GM23338 (cell line): ENCODE results near the gene RAB22A. TPM values are rescaled to one million over a fixed set of nuclear protein-coding genes. Genes with fewer than 3 reads are reported as not detected.

ENCODE experiments used
- ATAC-seq: fragments of 200-7000 bp; cut with Tn5 transposase; 3 replicates; pipeline ENCODE4 v1.9.1; 2020
- DNase-seq: peaks from one replicate; pipeline ENCODE4 v3.0.0-alpha.2; 2015; ENCODE audit warnings: low spot score
- H2AFZ ChIP-seq: fragments of 200-600 bp; sonication (generic); 2 replicates; pipeline ENCODE4 v1.8.0; 2016; ENCODE audit warnings: antibody characterized with exemption, mild to moderate bottlenecking, moderate library complexity
- H3F3A ChIP-seq: fragments of 200-600 bp; sonication (generic); replicated peaks from 2 replicates; pipeline ENCODE4 v1.8.0; 2017; ENCODE audit warnings: antibody characterized with exemption, mixed run types, low read depth
- H3K27ac ChIP-seq: fragments of 200-600 bp; sonication (generic); 2 replicates; pipeline ENCODE4 v1.6.1; 2016; ENCODE audit warnings: low read depth
- H3K27me3 ChIP-seq: fragments of 200-600 bp; sonication (generic); 2 replicates; pipeline ENCODE4 v1.8.0; 2016; ENCODE audit warnings: mild to moderate bottlenecking, mixed run types, moderate library complexity; ENCODE audit not compliant: insufficient read depth
- H3K36me3 ChIP-seq: fragments of 200-600 bp; sonication (generic); 2 replicates; pipeline ENCODE4 v1.8.0; 2016; ENCODE audit warnings: mild to moderate bottlenecking; ENCODE audit not compliant: insufficient read depth
- H3K4me1 ChIP-seq: fragments of 200-600 bp; sonication (generic); 2 replicates; pipeline ENCODE4 v1.8.0; 2016; ENCODE audit warnings: mild to moderate bottlenecking, moderate library complexity; ENCODE audit not compliant: insufficient read depth
- H3K4me2 ChIP-seq: fragments of 200-600 bp; sonication (generic); 2 replicates; pipeline ENCODE4 v1.7.1; 2017; ENCODE audit warnings: mixed run types
- H3K4me3 ChIP-seq: fragments of 200-600 bp; sonication (generic); 2 replicates; pipeline ENCODE4 v1.6.1; 2016; ENCODE audit warnings: mixed run types
- H3K79me2 ChIP-seq: fragments of 200-600 bp; sonication (generic); replicated peaks from 2 replicates; pipeline ENCODE4 v1.8.0; 2017; ENCODE audit warnings: mild to moderate bottlenecking; ENCODE audit not compliant: insufficient read depth
- H3K9me2 ChIP-seq: fragments of 200-600 bp; sonication (generic); 2 replicates; pipeline ENCODE4 v1.8.0; 2017; ENCODE audit not compliant: insufficient read depth
- H4K20me1 ChIP-seq: fragments of 200-600 bp; sonication (generic); replicated peaks from 2 replicates; pipeline ENCODE4 v1.8.0; 2017; ENCODE audit warnings: mild to moderate bottlenecking; ENCODE audit not compliant: insufficient read depth
- H3K27ac Mint-ChIP-seq: 2 replicates; pipeline ENCODE4 v1.8.0; 2020; ENCODE audit warnings: inconsistent platforms, mild to moderate bottlenecking, moderate library complexity, mixed read lengths
- H3K27me3 Mint-ChIP-seq: 3 replicates; pipeline ENCODE4 v1.8.0; 2022; ENCODE audit warnings: low read depth, mild to moderate bottlenecking, moderate library complexity, mixed read lengths, inconsistent platforms; ENCODE audit not compliant: insufficient read depth, poor library complexity
- H3K36me3 Mint-ChIP-seq: 3 replicates; pipeline ENCODE4 v1.8.0; 2021; ENCODE audit warnings: low read depth, mild to moderate bottlenecking, inconsistent platforms, moderate library complexity, mixed read lengths
- H3K4me1 Mint-ChIP-seq: 3 replicates; pipeline ENCODE4 v1.8.0; 2020; ENCODE audit warnings: mild to moderate bottlenecking, inconsistent platforms, mixed read lengths
- H3K4me3 Mint-ChIP-seq: 3 replicates; pipeline ENCODE4 v1.8.0; 2021; ENCODE audit warnings: moderate library complexity, mild to moderate bottlenecking, inconsistent platforms, mixed read lengths
- H3K9me3 Mint-ChIP-seq: 3 replicates; pipeline ENCODE4 v1.8.0; 2020; ENCODE audit warnings: moderate library complexity, mild to moderate bottlenecking, inconsistent platforms, mixed read lengths
- CREB1 ChIP-seq: fragments of 250-450 bp; sonication (Bioruptor Pico); IDR thresholded peaks from 2 replicates; pipeline ENCODE4 v1.5.0; 2020; ENCODE audit warnings: low read depth, mild to moderate bottlenecking, moderate library complexity
- EZH2 ChIP-seq: fragments of 200-600 bp; sonication (generic); IDR thresholded peaks from one replicate; pipeline ENCODE4 v1.8.0; 2017; ENCODE audit warnings: antibody characterized with exemption, mild to moderate bottlenecking, low read depth; ENCODE audit not compliant: unreplicated experiment
- EZH2phosphoT487 ChIP-seq: fragments of 200-600 bp; sonication (generic); IDR thresholded peaks from one replicate; pipeline ENCODE4 v1.8.1; 2018; ENCODE audit warnings: antibody characterized with exemption; ENCODE audit not compliant: unreplicated experiment
- JUNB ChIP-seq: IDR thresholded peaks from one replicate; pipeline ENCODE4 v1.6.1; 2016; ENCODE audit warnings: antibody characterized with exemption; ENCODE audit not compliant: unreplicated experiment
- NANOG ChIP-seq: IDR thresholded peaks from 2 replicates; pipeline ENCODE4 v1.6.1; 2016; ENCODE audit warnings: antibody characterized with exemption, borderline replicate concordance
- POLR2AphosphoS5 ChIP-seq: IDR thresholded peaks from 2 replicates; pipeline ENCODE4 v1.6.1; 2016; ENCODE audit warnings: antibody characterized with exemption, low read depth
- STAT1 ChIP-seq: IDR thresholded peaks from one replicate; pipeline ENCODE4 v1.6.1; 2016; ENCODE audit warnings: antibody characterized with exemption; ENCODE audit not compliant: unreplicated experiment
- ZNF114 ChIP-seq: fragments of 250-450 bp; sonication (Bioruptor Pico); IDR thresholded peaks from 2 replicates; pipeline ENCODE4 v1.5.0; 2020; ENCODE audit warnings: mild to moderate bottlenecking, moderate library complexity
- ZNF331 ChIP-seq: fragments of 250-450 bp; sonication (Bioruptor Pico); IDR thresholded peaks from 2 replicates; pipeline ENCODE4 v1.5.0; 2020; ENCODE audit warnings: low read depth, mild to moderate bottlenecking, moderate library complexity
- polyA plus RNA-seq: library from polyadenylated mRNA; unstranded; fragments of >200 nt; fragmentation: Nextera tagmentation; extraction: Ambion mirVana; gene quantifications from 2 replicates; pipeline ENCODE4 v1.2.1, GENCODE V29; 2016
- total RNA-seq: library from RNA; depleted of rRNA; stranded (reverse); fragments of >200 nt; shearing (Covaris generic); gene quantifications from 2 replicates; pipeline ENCODE4 v1.2.3, GENCODE V29; 2014
- TF ChIP-seq, protein P1 (sequence below): IDR thresholded peaks from 2 replicates; pipeline ENCODE4 v1.6.1; 2016; ENCODE audit warnings: antibody characterized with exemption
- TF ChIP-seq, protein P2 (sequence below), 2 experiments: fragments of 200-600 bp in 1 of 2; sonication (generic) in 1 of 2; conservative IDR thresholded peaks; 2 replicates each; pipeline versions ENCODE4 v1.5.1 to v1.6.1; 2016 to 2017; ENCODE audit warnings: antibody characterized with exemption in 2 of 2, low read depth in 2 of 2, mild to moderate bottlenecking in 2 of 2, moderate library complexity in 1 of 2
- TF ChIP-seq, protein P3 (sequence below): fragments of 250-450 bp; sonication (Bioruptor Pico); IDR thresholded peaks from 2 replicates; pipeline ENCODE4 v1.5.0; 2020; ENCODE audit warnings: mild to moderate bottlenecking, moderate library complexity
- TF ChIP-seq, protein P4 (sequence below): IDR thresholded peaks from one replicate; pipeline ENCODE4 v1.6.1; 2018; ENCODE audit warnings: antibody characterized with exemption; ENCODE audit not compliant: unreplicated experiment

Gene RAB22A
- total and polyA plus RNA-seq, 2 experiments from 2014 or later, result 3.3 to 6.8 TPM

DNA sequence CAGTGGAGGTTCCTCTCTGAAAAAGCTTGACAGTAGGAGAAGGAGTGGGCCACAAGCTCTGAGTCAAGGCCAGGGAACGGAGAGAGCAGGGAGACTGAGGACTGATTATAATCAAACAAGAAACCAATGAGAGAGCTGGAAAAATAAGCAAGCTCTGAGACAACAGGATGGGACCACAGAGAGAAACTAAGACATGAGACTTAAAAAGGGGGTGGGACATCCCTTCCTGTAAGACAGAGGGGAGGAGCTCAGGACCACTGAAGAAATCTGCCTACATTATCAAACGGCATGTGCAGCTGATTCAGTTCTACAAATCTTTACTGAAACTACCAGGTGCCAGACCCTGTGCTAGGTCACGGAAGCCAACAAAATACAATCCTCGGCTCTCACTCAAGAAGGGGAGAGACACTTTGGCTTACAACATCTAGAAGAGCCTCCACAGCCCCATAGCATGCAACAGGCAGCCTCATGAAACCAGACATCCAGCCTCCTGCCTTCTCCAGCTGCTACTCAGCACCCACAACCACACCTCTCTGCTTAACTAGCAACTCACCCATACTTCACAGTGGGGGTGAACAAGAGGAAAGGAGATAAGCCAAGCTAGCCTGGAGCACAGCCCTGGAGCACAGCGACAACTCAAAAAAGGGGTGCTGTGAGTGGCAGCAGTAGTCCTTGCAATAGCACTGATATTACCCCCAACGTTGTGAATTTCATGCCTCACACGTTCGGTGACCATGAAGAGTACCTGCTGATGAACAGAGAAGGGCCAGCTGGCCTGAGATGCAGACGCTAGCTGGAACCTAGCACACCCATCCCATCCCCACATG, 41.9 kb upstream of the RAB22A start:
- Mint-ChIP-seq H3K9me3 (no peaks in the 10 kb centered on the region), H3K4me3 (no peak overlapping the region), H3K4me1 (peaks cover 12% of the 10 kb centered on the region), H3K27ac (no peak overlapping the region), H3K36me3 (peaks cover 10% of the 10 kb centered on the region), H3K27me3 (no peaks in the 10 kb centered on the region)
- no peak overlapping the region for H3K4me3 ChIP-seq
- H3K27ac ChIP-seq, result no peak overlapping the region
- ATAC-seq (no peak), DNase-seq (no peak)
- H3K79me2 ChIP-seq, result no peaks in the 10 kb centered on the region
- no peaks in the 10 kb centered on the region for H3K4me1 ChIP-seq
- no peaks in the 10 kb centered on the region for H3F3A ChIP-seq
- TF ChIP-seq EZH2 (no peak), JUNB (no peak), CREB1 (CRISPR knock-in tag) (no peak), ZNF114 (CRISPR knock-in tag) (no peak), STAT1 (no peak), POLR2AphosphoS5 (no peak), EZH2phosphoT487 (no peak), NANOG (no peak), ZNF331 (CRISPR knock-in tag) (no peak)
- TF ChIP-seq, protein P1, sequence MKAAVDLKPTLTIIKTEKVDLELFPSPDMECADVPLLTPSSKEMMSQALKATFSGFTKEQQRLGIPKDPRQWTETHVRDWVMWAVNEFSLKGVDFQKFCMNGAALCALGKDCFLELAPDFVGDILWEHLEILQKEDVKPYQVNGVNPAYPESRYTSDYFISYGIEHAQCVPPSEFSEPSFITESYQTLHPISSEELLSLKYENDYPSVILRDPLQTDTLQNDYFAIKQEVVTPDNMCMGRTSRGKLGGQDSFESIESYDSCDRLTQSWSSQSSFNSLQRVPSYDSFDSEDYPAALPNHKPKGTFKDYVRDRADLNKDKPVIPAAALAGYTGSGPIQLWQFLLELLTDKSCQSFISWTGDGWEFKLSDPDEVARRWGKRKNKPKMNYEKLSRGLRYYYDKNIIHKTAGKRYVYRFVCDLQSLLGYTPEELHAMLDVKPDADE, result no peak
- TF ChIP-seq, protein P2, sequence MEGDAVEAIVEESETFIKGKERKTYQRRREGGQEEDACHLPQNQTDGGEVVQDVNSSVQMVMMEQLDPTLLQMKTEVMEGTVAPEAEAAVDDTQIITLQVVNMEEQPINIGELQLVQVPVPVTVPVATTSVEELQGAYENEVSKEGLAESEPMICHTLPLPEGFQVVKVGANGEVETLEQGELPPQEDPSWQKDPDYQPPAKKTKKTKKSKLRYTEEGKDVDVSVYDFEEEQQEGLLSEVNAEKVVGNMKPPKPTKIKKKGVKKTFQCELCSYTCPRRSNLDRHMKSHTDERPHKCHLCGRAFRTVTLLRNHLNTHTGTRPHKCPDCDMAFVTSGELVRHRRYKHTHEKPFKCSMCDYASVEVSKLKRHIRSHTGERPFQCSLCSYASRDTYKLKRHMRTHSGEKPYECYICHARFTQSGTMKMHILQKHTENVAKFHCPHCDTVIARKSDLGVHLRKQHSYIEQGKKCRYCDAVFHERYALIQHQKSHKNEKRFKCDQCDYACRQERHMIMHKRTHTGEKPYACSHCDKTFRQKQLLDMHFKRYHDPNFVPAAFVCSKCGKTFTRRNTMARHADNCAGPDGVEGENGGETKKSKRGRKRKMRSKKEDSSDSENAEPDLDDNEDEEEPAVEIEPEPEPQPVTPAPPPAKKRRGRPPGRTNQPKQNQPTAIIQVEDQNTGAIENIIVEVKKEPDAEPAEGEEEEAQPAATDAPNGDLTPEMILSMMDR (conservative IDR thresholded peaks at IDR 0.05; ENCODE audit: low read depth in 2 of 2), result no peak
- TF ChIP-seq, protein P3, sequence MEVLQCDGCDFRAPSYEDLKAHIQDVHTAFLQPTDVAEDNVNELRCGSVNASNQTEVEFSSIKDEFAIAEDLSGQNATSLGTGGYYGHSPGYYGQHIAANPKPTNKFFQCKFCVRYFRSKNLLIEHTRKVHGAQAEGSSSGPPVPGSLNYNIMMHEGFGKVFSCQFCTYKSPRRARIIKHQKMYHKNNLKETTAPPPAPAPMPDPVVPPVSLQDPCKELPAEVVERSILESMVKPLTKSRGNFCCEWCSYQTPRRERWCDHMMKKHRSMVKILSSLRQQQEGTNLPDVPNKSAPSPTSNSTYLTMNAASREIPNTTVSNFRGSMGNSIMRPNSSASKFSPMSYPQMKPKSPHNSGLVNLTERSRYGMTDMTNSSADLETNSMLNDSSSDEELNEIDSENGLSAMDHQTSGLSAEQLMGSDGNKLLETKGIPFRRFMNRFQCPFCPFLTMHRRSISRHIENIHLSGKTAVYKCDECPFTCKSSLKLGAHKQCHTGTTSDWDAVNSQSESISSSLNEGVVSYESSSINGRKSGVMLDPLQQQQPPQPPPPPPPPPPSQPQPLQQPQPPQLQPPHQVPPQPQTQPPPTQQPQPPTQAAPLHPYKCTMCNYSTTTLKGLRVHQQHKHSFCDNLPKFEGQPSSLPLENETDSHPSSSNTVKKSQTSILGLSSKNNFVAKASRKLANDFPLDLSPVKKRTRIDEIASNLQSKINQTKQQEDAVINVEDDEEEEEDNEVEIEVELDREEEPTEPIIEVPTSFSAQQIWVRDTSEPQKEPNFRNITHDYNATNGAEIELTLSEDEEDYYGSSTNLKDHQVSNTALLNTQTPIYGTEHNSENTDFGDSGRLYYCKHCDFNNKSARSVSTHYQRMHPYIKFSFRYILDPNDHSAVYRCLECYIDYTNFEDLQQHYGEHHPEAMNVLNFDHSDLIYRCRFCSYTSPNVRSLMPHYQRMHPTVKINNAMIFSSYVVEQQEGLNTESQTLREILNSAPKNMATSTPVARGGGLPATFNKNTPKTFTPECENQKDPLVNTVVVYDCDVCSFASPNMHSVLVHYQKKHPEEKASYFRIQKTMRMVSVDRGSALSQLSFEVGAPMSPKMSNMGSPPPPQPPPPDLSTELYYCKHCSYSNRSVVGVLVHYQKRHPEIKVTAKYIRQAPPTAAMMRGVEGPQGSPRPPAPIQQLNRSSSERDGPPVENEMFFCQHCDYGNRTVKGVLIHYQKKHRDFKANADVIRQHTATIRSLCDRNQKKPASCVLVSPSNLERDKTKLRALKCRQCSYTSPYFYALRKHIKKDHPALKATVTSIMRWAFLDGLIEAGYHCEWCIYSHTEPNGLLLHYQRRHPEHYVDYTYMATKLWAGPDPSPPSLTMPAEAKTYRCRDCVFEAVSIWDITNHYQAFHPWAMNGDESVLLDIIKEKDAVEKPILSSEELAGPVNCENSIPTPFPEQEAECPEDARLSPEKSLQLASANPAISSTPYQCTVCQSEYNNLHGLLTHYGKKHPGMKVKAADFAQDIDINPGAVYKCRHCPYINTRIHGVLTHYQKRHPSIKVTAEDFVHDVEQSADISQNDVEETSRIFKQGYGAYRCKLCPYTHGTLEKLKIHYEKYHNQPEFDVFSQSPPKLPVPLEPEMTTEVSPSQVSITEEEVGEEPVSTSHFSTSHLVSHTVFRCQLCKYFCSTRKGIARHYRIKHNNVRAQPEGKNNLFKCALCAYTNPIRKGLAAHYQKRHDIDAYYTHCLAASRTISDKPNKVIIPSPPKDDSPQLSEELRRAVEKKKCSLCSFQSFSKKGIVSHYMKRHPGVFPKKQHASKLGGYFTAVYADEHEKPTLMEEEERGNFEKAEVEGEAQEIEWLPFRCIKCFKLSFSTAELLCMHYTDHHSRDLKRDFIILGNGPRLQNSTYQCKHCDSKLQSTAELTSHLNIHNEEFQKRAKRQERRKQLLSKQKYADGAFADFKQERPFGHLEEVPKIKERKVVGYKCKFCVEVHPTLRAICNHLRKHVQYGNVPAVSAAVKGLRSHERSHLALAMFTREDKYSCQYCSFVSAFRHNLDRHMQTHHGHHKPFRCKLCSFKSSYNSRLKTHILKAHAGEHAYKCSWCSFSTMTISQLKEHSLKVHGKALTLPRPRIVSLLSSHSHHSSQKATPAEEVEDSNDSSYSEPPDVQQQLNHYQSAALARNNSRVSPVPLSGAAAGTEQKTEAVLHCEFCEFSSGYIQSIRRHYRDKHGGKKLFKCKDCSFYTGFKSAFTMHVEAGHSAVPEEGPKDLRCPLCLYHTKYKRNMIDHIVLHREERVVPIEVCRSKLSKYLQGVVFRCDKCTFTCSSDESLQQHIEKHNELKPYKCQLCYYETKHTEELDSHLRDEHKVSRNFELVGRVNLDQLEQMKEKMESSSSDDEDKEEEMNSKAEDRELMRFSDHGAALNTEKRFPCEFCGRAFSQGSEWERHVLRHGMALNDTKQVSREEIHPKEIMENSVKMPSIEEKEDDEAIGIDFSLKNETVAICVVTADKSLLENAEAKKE (CRISPR knock-in tag), result no peak
- TF ChIP-seq, protein P4, sequence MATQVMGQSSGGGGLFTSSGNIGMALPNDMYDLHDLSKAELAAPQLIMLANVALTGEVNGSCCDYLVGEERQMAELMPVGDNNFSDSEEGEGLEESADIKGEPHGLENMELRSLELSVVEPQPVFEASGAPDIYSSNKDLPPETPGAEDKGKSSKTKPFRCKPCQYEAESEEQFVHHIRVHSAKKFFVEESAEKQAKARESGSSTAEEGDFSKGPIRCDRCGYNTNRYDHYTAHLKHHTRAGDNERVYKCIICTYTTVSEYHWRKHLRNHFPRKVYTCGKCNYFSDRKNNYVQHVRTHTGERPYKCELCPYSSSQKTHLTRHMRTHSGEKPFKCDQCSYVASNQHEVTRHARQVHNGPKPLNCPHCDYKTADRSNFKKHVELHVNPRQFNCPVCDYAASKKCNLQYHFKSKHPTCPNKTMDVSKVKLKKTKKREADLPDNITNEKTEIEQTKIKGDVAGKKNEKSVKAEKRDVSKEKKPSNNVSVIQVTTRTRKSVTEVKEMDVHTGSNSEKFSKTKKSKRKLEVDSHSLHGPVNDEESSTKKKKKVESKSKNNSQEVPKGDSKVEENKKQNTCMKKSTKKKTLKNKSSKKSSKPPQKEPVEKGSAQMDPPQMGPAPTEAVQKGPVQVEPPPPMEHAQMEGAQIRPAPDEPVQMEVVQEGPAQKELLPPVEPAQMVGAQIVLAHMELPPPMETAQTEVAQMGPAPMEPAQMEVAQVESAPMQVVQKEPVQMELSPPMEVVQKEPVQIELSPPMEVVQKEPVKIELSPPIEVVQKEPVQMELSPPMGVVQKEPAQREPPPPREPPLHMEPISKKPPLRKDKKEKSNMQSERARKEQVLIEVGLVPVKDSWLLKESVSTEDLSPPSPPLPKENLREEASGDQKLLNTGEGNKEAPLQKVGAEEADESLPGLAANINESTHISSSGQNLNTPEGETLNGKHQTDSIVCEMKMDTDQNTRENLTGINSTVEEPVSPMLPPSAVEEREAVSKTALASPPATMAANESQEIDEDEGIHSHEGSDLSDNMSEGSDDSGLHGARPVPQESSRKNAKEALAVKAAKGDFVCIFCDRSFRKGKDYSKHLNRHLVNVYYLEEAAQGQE, result no peak
- peaks cover 4% of the 10 kb centered on the region; the same call in 1 of the 2 replicates for H4K20me1 ChIP-seq
- no peak overlapping the region for H3K4me2 ChIP-seq
- H2AFZ ChIP-seq, result no peak overlapping the region
- H3K36me3 ChIP-seq, result no peaks in the 10 kb centered on the region; the same call in none of the 2 replicates
- H3K9me2 ChIP-seq, result no peaks in the 10 kb centered on the region
- no peaks in the 10 kb centered on the region for H3K27me3 ChIP-seq
